ENCODE measurements around the gene MCL1.

MCL1 gene

GRCh38 chr1:150535511-150536287 is 43.7 kb downstream of the MCL1 start:
- DNase-seq, result no peak

GRCh38 chr1:150534002-150534401 is 45.4 kb downstream of the MCL1 start:
- DNase-seq, result no peak

GRCh38 chr1:150532860-150533259 is 46.5 kb downstream of the MCL1 start:
- DNase-seq, result no peak

- no peak for DNase-seq
These were observed 48.8 kb downstream of the MCL1 start for GRCh38 chr1:150530491-150531159.

- no peak for DNase-seq
These were observed 50.4 kb downstream of the MCL1 start for GRCh38 chr1:150529017-150529416.

GRCh38 chr1:150528196-150528595 is 51.2 kb downstream of the MCL1 start:
- DNase-seq, result no peak

- DNase-seq, result no peak
These were observed 54.1 kb downstream of the MCL1 start for GRCh38 chr1:150525348-150525747.
